ENCODE data around the gene MARVELD1. TPM values are rescaled to one million over a fixed set of nuclear protein-coding genes. Genes with fewer than 3 reads are reported as not detected.
A peak's percentile ranks its signal among the peaks of the same experiment; 100 is the strongest.

MARVELD1 gene
- total RNA-seq, 4 donors from 2014 or later, result 3.5 to 10.3 (median 7.1) TPM

- TF ChIP-seq POLR2A (IDR thresholded peaks at IDR 0.05) (no peak), CTCF (IDR thresholded peaks at IDR 0.05) (no peak)
- Histone ChIP-seq H3K36me3 (peaks cover 0 to 79% (median 0%) of the 10 kb centered on the region in 3 donors), H3K27me3 (no peaks in the 10 kb centered on the region), H3K4me3 (no peak overlapping the region), H3K4me1 (no peaks in the 10 kb centered on the region), H3K9me3 (no peaks in the 10 kb centered on the region), H3K27ac (no peak overlapping the region)
- no peak for DNase-seq
Measured at GRCh38 chr10:97673736-97674525, 39.6 kb upstream of the MARVELD1 start.

- no peak overlapping the region for H3K4me3 ChIP-seq
- peaks cover 0 to 78% (median 0%) of the 10 kb centered on the region in 3 donors for H3K36me3 ChIP-seq
- no peaks in the 10 kb centered on the region for H3K4me1 ChIP-seq
- no peaks in the 10 kb centered on the region for H3K9me3 ChIP-seq
- no peak overlapping the region for H3K27ac ChIP-seq
- H3K27me3 ChIP-seq, result no peaks in the 10 kb centered on the region
- no peak for DNase-seq
- no peak for TF ChIP-seq CTCF (IDR thresholded peaks at IDR 0.05)
Measured at GRCh38 chr10:97675222-97675621, 38.3 kb upstream of the MARVELD1 start.

GRCh38 chr10:97676770-97677581 lies 36.6 kb upstream of the MARVELD1 start:
- Histone ChIP-seq H3K4me3 (no peak overlapping the region), H3K27me3 (no peaks in the 10 kb centered on the region), H3K36me3 (peaks cover 0 to 66% (median 0%) of the 10 kb centered on the region in 3 donors), H3K4me1 (peaks cover 0 to 2% (median 0%) of the 10 kb centered on the region in 4 donors), H3K9me3 (no peaks in the 10 kb centered on the region), H3K27ac (peak overlapping the region in 2 of 4 donors; percentile 19 to 33)
- peak; percentile 26 to 69 (median 58) for DNase-seq
- no peak for TF ChIP-seq POLR2A (IDR thresholded peaks at IDR 0.05)
- TF ChIP-seq CTCF (IDR thresholded peaks at IDR 0.05), result peak; percentile 55 to 87 (median 80)

GRCh38 chr10:97679594-97679993 lies 33.9 kb upstream of the MARVELD1 start:
- H3K4me3 ChIP-seq, result no peak overlapping the region
- TF ChIP-seq CTCF (IDR thresholded peaks at IDR 0.05) (no peak), POLR2A (IDR thresholded peaks at IDR 0.05) (no peak)
- DNase-seq, result no peak
- H3K4me1 ChIP-seq, result peaks cover 0 to 25% (median 0%) of the 10 kb centered on the region in 4 donors
- H3K27me3 ChIP-seq, result no peaks in the 10 kb centered on the region
- H3K36me3 ChIP-seq, result peaks cover 0 to 49% (median 0%) of the 10 kb centered on the region in 3 donors
- no peaks in the 10 kb centered on the region for H3K9me3 ChIP-seq
- H3K27ac ChIP-seq, result no peak overlapping the region

- TF ChIP-seq POLR2A (IDR thresholded peaks at IDR 0.05), result no peak
- no peak for TF ChIP-seq CTCF (IDR thresholded peaks at IDR 0.05)
- Histone ChIP-seq H3K27me3 (no peaks in the 10 kb centered on the region), H3K4me1 (peaks cover 0 to 42% (median 0%) of the 10 kb centered on the region in 4 donors), H3K4me3 (no peak overlapping the region), H3K27ac (peak overlapping the region in 1 of 4 donors; percentile 44), H3K36me3 (peaks cover 0 to 27% (median 0%) of the 10 kb centered on the region in 3 donors), H3K9me3 (no peaks in the 10 kb centered on the region)
- peak in 2 of 3 donors; percentile 57 to 65 for DNase-seq
Measured at GRCh38 chr10:97682042-97682441, 31.5 kb upstream of the MARVELD1 start.

Measured in Peyer's patch (tissue), 4 donors.